ENCODE measurements around the gene PARD3.

- no peak for TF ChIP-seq POLR2A (IDR thresholded peaks at IDR 0.05)
- TF ChIP-seq, protein P1, sequence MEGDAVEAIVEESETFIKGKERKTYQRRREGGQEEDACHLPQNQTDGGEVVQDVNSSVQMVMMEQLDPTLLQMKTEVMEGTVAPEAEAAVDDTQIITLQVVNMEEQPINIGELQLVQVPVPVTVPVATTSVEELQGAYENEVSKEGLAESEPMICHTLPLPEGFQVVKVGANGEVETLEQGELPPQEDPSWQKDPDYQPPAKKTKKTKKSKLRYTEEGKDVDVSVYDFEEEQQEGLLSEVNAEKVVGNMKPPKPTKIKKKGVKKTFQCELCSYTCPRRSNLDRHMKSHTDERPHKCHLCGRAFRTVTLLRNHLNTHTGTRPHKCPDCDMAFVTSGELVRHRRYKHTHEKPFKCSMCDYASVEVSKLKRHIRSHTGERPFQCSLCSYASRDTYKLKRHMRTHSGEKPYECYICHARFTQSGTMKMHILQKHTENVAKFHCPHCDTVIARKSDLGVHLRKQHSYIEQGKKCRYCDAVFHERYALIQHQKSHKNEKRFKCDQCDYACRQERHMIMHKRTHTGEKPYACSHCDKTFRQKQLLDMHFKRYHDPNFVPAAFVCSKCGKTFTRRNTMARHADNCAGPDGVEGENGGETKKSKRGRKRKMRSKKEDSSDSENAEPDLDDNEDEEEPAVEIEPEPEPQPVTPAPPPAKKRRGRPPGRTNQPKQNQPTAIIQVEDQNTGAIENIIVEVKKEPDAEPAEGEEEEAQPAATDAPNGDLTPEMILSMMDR (IDR thresholded peaks at IDR 0.05), result no peak
Measured at GRCh38 chr10:34627741-34628140, 187.4 kb downstream of the PARD3 start.
